IMR-90 (cell line): ENCODE data around the gene JAKMIP1. TPM values are rescaled to one million over a fixed set of nuclear protein-coding genes. Genes with fewer than 3 reads are reported as not detected.

ENCODE experiments used
- ATAC-seq: fragments of 200-7000 bp; cut with Tn5 transposase; 2 replicates; pipeline ENCODE4 v1.9.1; 2020; ENCODE audit warnings: low read depth, mild to moderate bottlenecking, moderate library complexity
- BruUV-seq: library from RNA; stranded (reverse); fragments of 400-500 nt; replicated peaks from 2 replicates; lab custom pipeline; 2021; lab: Mats Ljungman, UMichigan
- CTCF ChIA-PET: fragments of 300-600 bp; formaldehyde crosslinking; extraction: SDS; loops from one replicate; lab custom pipeline; 2021; ENCODE audit warnings: antibody characterized with exemption; lab: Yijun Ruan, JAX
- POLR2A ChIA-PET: fragments of 300-600 bp; sonication (Branson Sonifier 250); formaldehyde crosslinking; loops from one replicate; lab custom pipeline; 2022; ENCODE audit warnings: antibody characterized with exemption; ENCODE audit not compliant: unreplicated experiment; lab: Charles Lee
- DNase-seq: peaks from one replicate; pipeline ENCODE4 v3.0.0; 2013
- H2AFZ ChIP-seq: replicated peaks from 2 replicates; pipeline ENCODE3; 2013; ENCODE audit warnings: low read length, mild to moderate bottlenecking; ENCODE audit not compliant: poor library complexity
- H2AK5ac ChIP-seq: 2 replicates; pipeline ENCODE4 v1.6.1; 2013; ENCODE audit warnings: low read depth, low read length, inconsistent platforms
- H2AK9ac ChIP-seq: replicated peaks from 2 replicates; pipeline ENCODE3; 2013; ENCODE audit warnings: mild to moderate bottlenecking, low read depth, low read length, moderate library complexity; ENCODE audit not compliant: poor library complexity
- H2BK120ac ChIP-seq: 2 replicates; pipeline ENCODE4 v1.6.1; 2013; ENCODE audit warnings: low read depth, low read length, inconsistent platforms
- H2BK15ac ChIP-seq: 3 replicates; pipeline ENCODE4 v1.6.1; 2013; ENCODE audit warnings: low read depth, low read length, inconsistent platforms
- H2BK20ac ChIP-seq: 2 replicates; pipeline ENCODE4 v1.6.1; 2013; ENCODE audit warnings: low read depth, mild to moderate bottlenecking, inconsistent platforms, low read length, moderate library complexity
- H2BK5ac ChIP-seq: 2 replicates; pipeline ENCODE4 v1.6.1; 2013; ENCODE audit warnings: mild to moderate bottlenecking, low read depth, low read length, inconsistent platforms; ENCODE audit not compliant: poor library complexity, severe bottlenecking
- H3K14ac ChIP-seq: replicated peaks from 2 replicates; pipeline ENCODE4 v1.6.1; 2013; ENCODE audit warnings: low read depth, low read length, inconsistent platforms
- H3K18ac ChIP-seq: 2 replicates; pipeline ENCODE4 v1.6.1; 2013; ENCODE audit warnings: low read depth, low read length, control low read depth
- H3K23ac ChIP-seq: 2 replicates; pipeline ENCODE4 v1.6.1; 2013; ENCODE audit warnings: low read depth, low read length, inconsistent platforms
- H3K27ac ChIP-seq: 2 replicates; pipeline ENCODE4 v1.5.1; 2013; ENCODE audit warnings: mild to moderate bottlenecking, control low read depth, low read length; ENCODE audit not compliant: insufficient read depth
- H3K27me3 ChIP-seq: 2 replicates; pipeline ENCODE4 v1.6.1; 2013; ENCODE audit warnings: low read length; ENCODE audit not compliant: control insufficient read depth, insufficient read depth
- H3K36me3 ChIP-seq: 2 replicates; pipeline ENCODE4 v1.6.1; 2013; ENCODE audit warnings: low read length, mixed read lengths; ENCODE audit not compliant: control insufficient read depth, insufficient read depth
- H3K4ac ChIP-seq: 2 replicates; pipeline ENCODE4 v1.6.1; 2013; ENCODE audit warnings: low read depth, low read length, inconsistent platforms
- H3K4me1 ChIP-seq: 2 replicates; pipeline ENCODE4 v1.6.1; 2013; ENCODE audit warnings: low read length, mixed read lengths; ENCODE audit not compliant: control insufficient read depth, insufficient read depth
- H3K4me2 ChIP-seq: 2 replicates; pipeline ENCODE4 v1.6.1; 2013; ENCODE audit warnings: low read depth, mild to moderate bottlenecking, control low read depth, low read length, moderate library complexity
- H3K4me3 ChIP-seq: 2 replicates; pipeline ENCODE4 v1.5.1; 2013; ENCODE audit warnings: low read depth, mild to moderate bottlenecking, control low read depth, low read length, moderate library complexity; ENCODE audit not compliant: insufficient read depth
- H3K56ac ChIP-seq: 2 replicates; pipeline ENCODE4 v1.6.1; 2013; ENCODE audit warnings: low read length, inconsistent platforms; ENCODE audit not compliant: insufficient read depth; ENCODE audit errors: extremely low read depth
- H3K79me1 ChIP-seq, 2 experiments: 2 replicates each; pipeline ENCODE4 v1.6.1; 2013; ENCODE audit warnings: low read length in 2 of 2, inconsistent platforms in 1 of 2, low read depth in 1 of 2
- H3K9ac ChIP-seq: 2 replicates; pipeline ENCODE4 v1.6.1; 2013; ENCODE audit warnings: low read depth, low read length, control low read depth
- H3K9me1 ChIP-seq: 2 replicates; pipeline ENCODE4 v1.6.1; 2013; ENCODE audit warnings: low read length, inconsistent platforms; ENCODE audit not compliant: insufficient read depth
- H3K9me3 ChIP-seq: 2 replicates; pipeline ENCODE4 v1.6.1; 2013; ENCODE audit warnings: low read length; ENCODE audit not compliant: control insufficient read depth, insufficient read depth
- H4K20me1 ChIP-seq: 2 replicates; pipeline ENCODE4 v1.6.1; 2013; ENCODE audit warnings: low read length, inconsistent platforms; ENCODE audit not compliant: insufficient read depth
- H4K5ac ChIP-seq: 2 replicates; pipeline ENCODE4 v1.6.1; 2013; ENCODE audit warnings: mild to moderate bottlenecking, low read depth, low read length, control low read depth
- H4K8ac ChIP-seq, 2 experiments: 2 replicates each; pipeline ENCODE4 v1.6.1; 2013; ENCODE audit warnings: low read depth in 2 of 2, low read length in 2 of 2, control low read depth in 1 of 2, inconsistent platforms in 1 of 2
- H4K91ac ChIP-seq: 2 replicates; pipeline ENCODE4 v1.6.1; 2013; ENCODE audit warnings: low read depth, low read length, inconsistent platforms; ENCODE audit not compliant: insufficient read depth
- BHLHE40 ChIP-seq: fragments of 150-350 bp; IDR thresholded peaks from 2 replicates; pipeline ENCODE4 v1.6.1; 2016; ENCODE audit warnings: mild to moderate bottlenecking, low read depth, low read length
- CEBPB ChIP-seq: IDR thresholded peaks from 2 replicates; pipeline ENCODE4 v1.6.1; 2012; ENCODE audit warnings: low read depth, low read length, improper control_type of control experiment
- CTCF ChIP-seq: conservative IDR thresholded peaks from 2 replicates; pipeline ENCODE4 v1.5.1; 2012; ENCODE audit warnings: mild to moderate bottlenecking, low read depth, low read length, improper control_type of control experiment
- MAZ ChIP-seq: IDR thresholded peaks from 2 replicates; pipeline ENCODE4 v1.6.1; 2012; ENCODE audit warnings: low read depth, mild to moderate bottlenecking, low read length, improper control_type of control experiment, moderate library complexity, borderline replicate concordance
- MXI1 ChIP-seq: IDR thresholded peaks from 2 replicates; pipeline ENCODE4 v1.6.1; 2012; ENCODE audit warnings: low read depth, mild to moderate bottlenecking, low read length, moderate library complexity, borderline replicate concordance
- NFE2L2 ChIP-seq: fragments of 150-350 bp; IDR thresholded peaks from 2 replicates; pipeline ENCODE4 v1.6.1; 2016; ENCODE audit warnings: low read depth, mild to moderate bottlenecking, low read length
- RFX5 ChIP-seq: IDR thresholded peaks from 2 replicates; pipeline ENCODE4 v1.8.0; 2012; ENCODE audit warnings: low read depth, mild to moderate bottlenecking, low read length, moderate library complexity
- WGBS, 2 experiments: methylation state at CpG; one replicate each; pipeline versions ENCODE4 v1.1.5 to v1.1.7; 2013; ENCODE audit warnings: missing lambda C conversion rate in 2 of 2; ENCODE audit not compliant: insufficient read length in 1 of 2; ENCODE audit errors: extremely low coverage in 2 of 2; 5-methylcytosine and 5-hydroxymethylcytosine counted together
- dilution Hi-C: fragments of 300-500 bp; cut with HindIII; formaldehyde crosslinking; loops from one replicate; pipeline ENCODE4 v1.14.3; 2018; ENCODE audit warnings: low sequenced_read_pairs; ENCODE audit not compliant: unreplicated experiment
- in situ Hi-C: fragments of 300-500 bp; cut with MboI; formaldehyde crosslinking; loops from 3 replicates; pipeline ENCODE4 v1.14.3; 2019; ENCODE audit warnings: low sequenced_read_pairs, inconsistent platforms, mixed read lengths
- intact Hi-C: fragments of 100-400 bp; cut with micrococcal nuclease; formaldehyde crosslinking; loops from 2 replicates; pipeline ENCODE4 v1.10.0; 2022
- polyA plus RNA-seq, 3 experiments: library from polyadenylated mRNA; depleted of rRNA; stranded (reverse); fragments of >200 nt; gene quantifications; 2 replicates each; pipeline ENCODE4 v1.2.3, GENCODE V29; 2012; ENCODE audit warnings: low replicate concordance in 1 of 3
- total RNA-seq: library from RNA; depleted of rRNA; stranded (reverse); fragments of >200 nt; gene quantifications from 2 replicates; pipeline ENCODE4 v1.2.3, GENCODE V29; 2012

Gene JAKMIP1
- total and polyA plus RNA-seq, 2 of the 4 experiments (the other 2 are of a cell fraction): not detected

GRCh38 chr4:6236816-6237390, 36.6 kb upstream of the JAKMIP1 start:
- no peak overlapping the region for H2BK5ac ChIP-seq
- H4K8ac ChIP-seq: no peak overlapping the region
- POLR2A ChIA-PET: no interaction called here

More at GRCh38 chr4:6236816-6237390, 36.6 kb upstream of the JAKMIP1 start:
- no CpG with 5 or more reads among the region's 12 CpGs for WGBS, 2 experiments
- Histone ChIP-seq H2BK120ac (no peak overlapping the region), H3K4me1 (no peaks in the 10 kb centered on the region), H3K27me3 (peaks cover 13% of the 10 kb centered on the region; the same call in 1 of the 2 replicates), H3K9me1 (no peaks in the 10 kb centered on the region), H2AK9ac (no peak overlapping the region), H3K4me3 (no peak overlapping the region), H3K4me2 (no peak overlapping the region), H4K91ac (no peak overlapping the region), H2BK15ac (no peak overlapping the region), H3K14ac (no peak overlapping the region), H3K79me1 (no peaks in the 10 kb centered on the region), H2AK5ac (no peak overlapping the region), H3K56ac (no peak overlapping the region), H2BK20ac (no peak overlapping the region), H3K18ac (no peak overlapping the region), H2AFZ (no peak overlapping the region), H3K27ac (no peak overlapping the region), H4K5ac (no peak overlapping the region), H3K9me3 (no peaks in the 10 kb centered on the region), H3K23ac (no peak overlapping the region), H4K20me1 (no peaks in the 10 kb centered on the region), H3K4ac (no peak overlapping the region), H3K9ac (no peak overlapping the region), H3K36me3 (no peaks in the 10 kb centered on the region)
- CTCF ChIA-PET: no interaction called here
- intact Hi-C loops (no loop called here), dilution Hi-C loops (no loop called here), in situ Hi-C loops (no loop called here)
- DNase-seq: no peak
- TF ChIP-seq BHLHE40 (no peak), RFX5 (no peak), CEBPB (no peak), MXI1 (no peak), MAZ (no peak), NFE2L2 (no peak), CTCF (no peak)
- no TSS peak for BruUV-seq
- no peak for ATAC-seq
